NCI-H2227 (cell line): Measurements from ENCODE around the gene C16orf96.

Experiments used
- DNase-seq: peaks from one replicate; lab custom pipeline; 2025; ENCODE audit not compliant: unreplicated experiment; lab: John Stamatoyannopoulos, UW

Gene C16orf96

DNA sequence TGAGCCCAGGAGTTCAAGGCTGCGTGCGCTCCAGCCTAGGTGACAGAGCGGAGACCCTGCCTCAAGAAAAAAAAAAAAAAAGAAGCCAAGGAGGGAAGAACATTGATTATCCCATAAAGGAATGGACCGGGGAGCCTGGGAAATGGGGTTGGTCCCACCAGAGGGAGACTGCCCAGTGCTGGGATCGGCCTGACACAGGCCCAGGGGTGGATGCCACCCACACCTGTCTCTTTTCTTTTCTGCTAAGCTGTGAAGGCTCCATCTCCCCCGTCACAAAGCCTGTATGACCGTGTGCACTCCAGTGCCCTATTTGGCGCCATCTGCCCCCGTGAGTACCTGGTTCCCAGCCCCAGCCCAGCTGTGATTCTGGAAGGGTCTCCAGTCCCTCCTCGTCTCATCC lies 42.9 kb downstream of the C16orf96 start:
- DNase-seq, result no peak

- no peak for DNase-seq
Observed at GRCh38 chr16:4599545-4599944, 43.4 kb downstream of the C16orf96 start.

DNA sequence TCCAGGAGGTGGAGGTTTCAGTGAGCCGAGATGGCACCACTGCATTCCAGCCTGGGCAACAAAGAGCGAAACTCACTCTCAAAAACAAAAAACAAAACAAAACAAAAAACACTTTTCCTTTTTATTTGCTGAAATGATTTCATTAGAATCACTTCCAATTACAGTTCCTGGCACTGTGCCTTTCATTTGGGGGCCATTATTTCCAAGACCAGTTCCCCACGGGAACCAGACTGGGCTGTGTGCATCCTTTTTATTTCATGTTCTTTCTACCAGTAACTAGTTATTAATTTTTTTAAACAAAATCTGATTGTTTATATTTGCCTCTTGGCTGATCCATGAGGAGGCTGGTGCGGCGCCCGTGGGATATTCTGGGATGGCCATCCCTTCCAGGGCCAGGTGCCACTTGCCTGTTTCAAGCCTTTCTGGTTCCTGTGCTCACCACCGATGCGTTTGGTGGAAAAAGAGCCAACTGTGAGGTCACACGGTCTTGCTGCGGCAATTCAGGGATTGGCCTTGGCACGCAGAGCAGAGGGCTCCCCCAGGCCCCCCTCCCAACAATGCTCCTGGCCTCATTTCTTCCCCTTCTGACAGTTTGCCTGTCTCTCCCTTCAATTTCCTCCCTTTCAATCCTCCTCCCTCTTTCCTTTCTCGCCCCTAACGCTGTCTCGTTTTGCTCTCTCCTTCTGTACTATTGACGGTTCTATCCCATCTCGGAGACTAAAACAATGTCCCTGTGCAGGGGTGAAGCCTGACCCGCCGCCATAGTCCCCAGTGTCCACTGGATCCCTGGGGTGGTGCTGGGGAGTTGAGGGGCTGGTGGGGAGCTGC lies 45.1 kb downstream of the C16orf96 start:
- DNase-seq, result peak; percentile 31

- no peak for DNase-seq
Observed at GRCh38 chr16:4601864-4602186, 45.7 kb downstream of the C16orf96 start.

- no peak for DNase-seq
Observed at GRCh38 chr16:4602331-4602730, 46.2 kb downstream of the C16orf96 start.

DNA sequence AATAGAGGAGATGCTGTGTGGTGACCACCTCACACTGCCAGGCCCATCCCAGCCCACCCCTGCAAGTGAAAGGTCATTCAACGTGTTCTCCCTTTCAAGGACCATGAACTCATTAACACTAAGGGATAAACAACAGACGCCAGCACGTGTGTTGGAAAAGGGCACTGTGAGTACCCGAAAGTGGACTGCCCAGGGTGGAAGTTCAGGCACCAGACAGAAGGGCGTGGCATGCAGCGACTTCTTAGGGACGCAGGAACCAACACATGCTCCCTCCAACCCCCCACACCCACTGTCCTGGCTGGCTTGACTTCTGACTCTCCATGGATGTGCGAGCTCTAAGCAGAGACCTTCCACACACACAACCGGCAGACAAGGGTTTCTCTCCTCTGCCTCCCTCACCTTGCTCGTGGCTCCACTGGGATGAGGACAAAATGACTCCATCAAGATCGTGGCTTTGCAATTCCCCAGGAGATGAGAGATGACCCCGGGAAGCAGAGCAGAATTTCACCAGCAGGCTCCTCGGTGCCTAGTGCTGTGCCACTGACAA lies 47.6 kb downstream of the C16orf96 start:
- DNase-seq, result no peak

- DNase-seq, result no peak
Observed at GRCh38 chr16:4604401-4604800, 48.3 kb downstream of the C16orf96 start.

GRCh38 chr16:4606354-4606753 lies 50.2 kb downstream of the C16orf96 start:
- no peak for DNase-seq

DNA sequence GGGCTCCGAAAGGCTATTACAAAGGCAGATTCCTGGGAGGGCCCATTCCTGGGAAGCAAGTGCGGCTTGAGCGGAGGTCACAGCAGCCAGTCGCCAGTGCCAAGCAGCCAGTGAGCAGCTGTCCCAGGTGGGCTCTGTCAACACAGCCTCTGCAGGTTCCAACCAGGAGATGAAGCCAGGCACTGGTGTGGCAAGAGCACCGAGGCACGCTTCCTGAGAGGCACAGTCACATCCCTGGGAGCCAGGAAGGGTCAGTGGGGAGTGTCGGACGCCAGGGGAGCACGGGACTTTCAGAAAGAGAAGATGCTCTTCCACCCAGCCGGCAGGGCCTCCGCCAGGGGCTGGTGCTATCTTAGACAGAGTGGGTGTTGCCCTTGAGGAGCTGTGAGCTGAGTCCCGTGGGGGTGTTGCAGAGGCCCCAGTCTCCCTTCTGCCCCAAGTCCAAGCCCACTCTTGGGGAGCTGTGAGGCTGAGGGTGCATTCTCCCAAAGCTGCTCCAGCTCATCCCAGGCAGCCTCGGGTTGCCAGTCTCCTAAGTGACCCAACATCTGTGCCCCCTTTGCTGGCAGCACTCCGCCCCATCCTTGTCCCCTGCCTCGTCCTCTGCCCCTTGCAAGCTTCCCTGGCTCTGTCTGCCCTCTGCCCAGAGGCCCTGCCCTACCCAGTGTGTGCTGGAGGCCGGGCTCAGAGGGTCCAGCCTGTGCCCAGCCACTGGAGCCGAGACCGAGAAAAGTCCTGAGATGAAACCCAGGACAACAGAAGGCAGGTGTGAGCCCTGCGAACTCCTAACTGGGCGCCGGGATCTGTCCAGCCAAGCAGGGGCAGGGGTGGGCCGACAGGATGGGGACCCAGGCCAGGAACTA lies 51.9 kb downstream of the C16orf96 start:
- no peak for DNase-seq

- no peak for DNase-seq
Observed at GRCh38 chr16:4608704-4608980, 52.5 kb downstream of the C16orf96 start.

DNA sequence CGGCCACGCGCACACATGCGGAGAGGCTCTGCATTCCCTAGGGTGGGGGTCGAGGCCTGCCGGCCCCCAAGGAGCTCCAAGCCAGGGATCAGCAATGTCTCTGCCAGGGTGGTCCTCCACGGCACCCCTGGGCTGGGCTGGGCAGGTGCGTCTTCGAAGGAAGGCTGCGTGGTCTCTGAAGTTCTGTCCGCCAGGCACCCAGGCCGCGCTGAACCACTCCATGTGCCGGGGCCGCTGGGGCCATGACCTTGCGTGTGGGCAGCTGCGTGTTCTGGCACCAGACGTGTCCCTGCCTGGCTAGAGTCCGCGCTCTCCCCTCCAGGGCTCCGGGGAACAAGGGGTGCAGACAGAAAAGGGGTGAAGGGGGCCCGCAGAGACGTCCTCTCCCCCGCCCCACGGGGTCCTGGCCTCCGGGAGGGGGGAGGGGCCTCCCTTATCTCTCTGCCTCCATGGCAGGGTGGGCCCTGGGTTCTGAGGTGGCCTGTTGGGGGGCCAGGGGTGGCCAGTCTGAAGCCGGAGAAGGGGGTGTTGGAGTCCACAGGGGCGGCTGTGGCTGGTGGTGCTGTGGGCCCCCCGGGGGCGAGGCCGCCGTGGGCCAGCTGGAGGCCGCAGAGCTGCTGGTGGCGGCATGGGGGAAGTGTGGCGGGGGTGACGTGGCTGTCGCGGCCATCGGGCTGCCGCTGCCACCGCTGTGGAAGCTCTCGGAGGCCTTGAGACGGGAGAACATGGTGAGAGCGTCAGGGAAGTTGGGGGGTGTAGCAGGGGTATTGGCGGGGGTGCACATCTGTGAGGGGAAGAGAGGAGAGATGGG lies 53.3 kb downstream of the C16orf96 start:
- no peak for DNase-seq

GRCh38 chr16:4610011-4611005 lies 54.2 kb downstream of the C16orf96 start:
- no peak for DNase-seq

DNA sequence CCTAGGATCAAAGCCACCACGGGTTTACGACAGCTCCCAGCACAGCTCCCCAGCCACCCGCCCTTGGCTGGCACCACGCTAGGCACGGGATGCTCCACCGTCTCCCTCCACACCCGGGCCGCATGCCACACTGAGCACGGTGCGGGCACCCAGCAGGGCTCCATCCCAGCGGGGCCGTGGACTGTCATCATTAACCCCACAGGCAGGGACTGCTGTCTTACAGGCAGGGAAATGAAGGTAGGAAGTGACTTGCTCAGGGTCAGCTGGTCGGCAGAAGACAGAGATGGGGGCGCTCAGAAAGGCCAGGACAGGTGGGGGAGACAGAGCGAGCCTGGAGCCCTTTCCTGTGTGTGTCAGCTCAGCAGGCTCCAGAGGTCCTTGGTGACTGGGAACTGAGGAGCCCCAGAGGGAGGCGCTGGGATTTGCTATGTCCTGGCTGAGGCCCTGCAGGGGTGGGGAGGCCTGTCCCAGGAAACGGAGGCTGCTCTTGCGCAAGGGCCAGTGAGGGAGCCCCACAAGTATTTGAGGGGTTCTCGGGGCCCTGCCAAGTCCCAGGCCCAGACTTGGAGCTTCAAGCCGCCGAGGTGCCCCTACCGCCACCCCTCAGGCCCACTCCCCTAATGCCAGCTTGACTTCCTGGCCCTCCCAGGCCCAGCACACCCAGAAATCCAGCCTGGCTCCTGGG lies 55.3 kb downstream of the C16orf96 start:
- DNase-seq, result no peak

GRCh38 chr16:4612474-4612931 lies 56.4 kb downstream of the C16orf96 start:
- no peak for DNase-seq

DNA sequence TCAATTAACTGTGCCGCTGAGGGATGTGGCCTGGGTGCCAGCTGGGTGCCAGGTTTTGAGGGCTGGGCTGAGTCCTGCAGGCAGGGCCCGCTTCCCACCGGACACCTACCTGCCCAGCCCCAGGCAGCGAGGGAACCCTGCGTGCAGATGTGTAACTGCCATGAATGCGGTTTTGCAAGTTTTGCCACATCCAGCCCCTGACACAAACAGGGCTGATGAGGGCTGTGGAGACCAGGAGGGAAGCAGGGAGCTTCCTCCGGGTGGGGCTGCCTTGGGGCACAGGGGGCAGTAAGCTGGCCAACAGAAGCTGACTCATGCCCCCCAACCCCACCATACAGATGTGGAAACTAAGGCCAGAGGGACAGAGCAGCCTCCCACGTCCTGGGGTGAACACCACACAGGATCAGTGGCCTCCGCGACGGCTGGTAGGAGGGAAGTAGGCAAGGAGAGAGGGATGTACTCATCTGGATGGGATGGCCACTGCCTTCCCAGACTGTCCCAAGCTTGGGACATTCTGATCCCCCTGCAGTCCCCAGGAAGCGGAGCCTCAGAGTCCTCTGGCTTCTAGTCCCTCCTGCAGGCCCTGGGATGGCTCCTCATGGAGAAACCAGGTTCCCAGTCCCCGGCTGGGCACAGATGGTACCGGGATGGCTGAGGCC lies 57.0 kb downstream of the C16orf96 start:
- DNase-seq, result no peak

GRCh38 chr16:4613636-4614570 lies 57.8 kb downstream of the C16orf96 start:
- DNase-seq, result peak; percentile 79

- DNase-seq, result peak; percentile 91
Observed at GRCh38 chr16:4614571-4615383, 58.6 kb downstream of the C16orf96 start, which contains the start of gene UBALD1. TSS of gene UBALD1 (minus strand) at chr16:4614888. CDS start at chr16:4614797, 91 bp downstream.
